Neural progenitor cell (in vitro differentiated cells): ENCODE data around the gene DHRS4. TPM values are rescaled to one million over a fixed set of nuclear protein-coding genes. Genes with fewer than 3 reads are reported as not detected.
"Not testable (repeated sequence)": the region's sequence is repeated elsewhere in the genome, so short reads cannot be mapped to it uniquely, and the experiment has no call there.

ENCODE experiments used
- DNase-seq: peaks from one replicate; pipeline ENCODE4 v3.0.0-alpha.2; 2016; ENCODE audit warnings: low spot score
- H2AFZ ChIP-seq: fragments of 200-600 bp; sonication (generic); replicated peaks from 2 replicates; pipeline ENCODE4 v1.6.1; 2016; ENCODE audit warnings: antibody characterized with exemption
- H3F3A ChIP-seq: fragments of 200-600 bp; sonication (generic); 2 replicates; pipeline ENCODE4 v1.6.1; 2016; ENCODE audit warnings: antibody characterized with exemption, low read depth
- H3K27ac ChIP-seq: fragments of 200-600 bp; sonication (generic); 2 replicates; pipeline ENCODE4 v1.5.1; 2016; ENCODE audit warnings: mild to moderate bottlenecking
- H3K27me3 ChIP-seq: fragments of 200-600 bp; sonication (generic); 2 replicates; pipeline ENCODE4 v1.6.1; 2016; ENCODE audit warnings: mild to moderate bottlenecking, moderate library complexity
- H3K36me3 ChIP-seq: fragments of 200-600 bp; sonication (generic); 2 replicates; pipeline ENCODE4 v1.5.1; 2016
- H3K4me1 ChIP-seq: fragments of 200-600 bp; sonication (generic); 2 replicates; pipeline ENCODE4 v1.6.1; 2016; ENCODE audit warnings: mixed run types
- H3K4me2 ChIP-seq: fragments of 200-600 bp; sonication (generic); 2 replicates; pipeline ENCODE4 v1.6.1; 2016
- H3K4me3 ChIP-seq: fragments of 200-600 bp; sonication (generic); 2 replicates; pipeline ENCODE4 v1.5.1; 2016
- H3K79me2 ChIP-seq: fragments of 200-600 bp; sonication (generic); 2 replicates; pipeline ENCODE4 v1.6.1; 2016; ENCODE audit warnings: low read depth
- H3K9ac ChIP-seq: fragments of 200-600 bp; sonication (generic); 2 replicates; pipeline ENCODE4 v1.6.1; 2016
- H3K9me3 ChIP-seq: fragments of 200-600 bp; sonication (generic); 2 replicates; pipeline ENCODE4 v1.5.1; 2016; ENCODE audit warnings: low read depth
- H4K20me1 ChIP-seq: fragments of 200-600 bp; sonication (generic); 2 replicates; pipeline ENCODE4 v1.6.1; 2016; ENCODE audit warnings: low read depth
- H3K27ac Mint-ChIP-seq: 3 replicates; pipeline ENCODE4 v1.8.0; 2021; ENCODE audit warnings: mixed read lengths
- H3K27me3 Mint-ChIP-seq: 2 replicates; pipeline ENCODE4 v1.8.0; 2022; ENCODE audit warnings: low read depth, mild to moderate bottlenecking, inconsistent platforms, moderate library complexity, mixed read lengths; ENCODE audit not compliant: insufficient read depth
- H3K36me3 Mint-ChIP-seq: 3 replicates; pipeline ENCODE4 v1.8.0; 2021; ENCODE audit warnings: mixed read lengths
- H3K4me1 Mint-ChIP-seq: 3 replicates; pipeline ENCODE4 v1.8.0; 2021; ENCODE audit warnings: mixed read lengths
- H3K4me3 Mint-ChIP-seq: 3 replicates; pipeline ENCODE4 v1.8.0; 2021; ENCODE audit warnings: mild to moderate bottlenecking, moderate library complexity, mixed read lengths
- H3K9me3 Mint-ChIP-seq: 3 replicates; pipeline ENCODE4 v1.8.0; 2020; ENCODE audit warnings: mixed read lengths
- EZH2 ChIP-seq: fragments of 200-600 bp; sonication (generic); IDR thresholded peaks from 2 replicates; pipeline ENCODE4 v1.6.1; 2017; ENCODE audit warnings: antibody characterized with exemption, mild to moderate bottlenecking, moderate library complexity
- EZH2phosphoT487 ChIP-seq: fragments of 200-600 bp; sonication (generic); IDR thresholded peaks from 2 replicates; pipeline ENCODE4 v1.6.1; 2017; ENCODE audit warnings: antibody characterized with exemption
- total RNA-seq: library from RNA; depleted of rRNA; stranded (reverse); fragments of >200 nt; gene quantifications from 2 replicates; pipeline ENCODE4 v1.2.3, GENCODE V29; 2015; ENCODE audit warnings: low replicate concordance
- TF ChIP-seq, protein P1 (sequence below): fragments of 200-600 bp; sonication (generic); IDR thresholded peaks from 2 replicates; pipeline ENCODE4 v1.5.1; 2017; ENCODE audit warnings: antibody characterized with exemption, mild to moderate bottlenecking

DHRS4 gene
- total RNA-seq, 1 donor from 2014 or later = 18.6 TPM

DNA sequence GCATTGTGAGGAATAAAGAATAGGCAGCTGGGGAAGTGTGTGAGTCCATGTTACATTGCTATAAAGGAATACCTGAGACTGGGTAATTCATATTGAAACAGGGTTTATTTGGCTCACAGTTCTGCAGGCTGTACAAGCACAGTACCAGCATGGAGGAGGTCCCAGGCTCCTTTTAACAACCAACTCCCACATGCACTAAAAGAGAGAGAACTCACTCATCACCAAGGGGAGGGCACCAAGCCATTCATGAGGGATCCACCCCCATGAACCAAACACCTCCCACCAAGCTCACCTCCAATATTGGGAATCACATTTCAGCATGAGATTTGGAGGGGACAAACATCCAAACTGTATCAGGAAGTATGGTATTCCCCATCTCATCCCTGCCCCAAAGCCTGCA is 11.9 kb upstream of the DHRS4 start:
- H3K9me3 Mint-ChIP-seq = peaks cover 18% of the 10 kb centered on the region
- H3K9ac ChIP-seq = no peak overlapping the region
- no peaks in the 10 kb centered on the region for H4K20me1 ChIP-seq
- H3K27me3 ChIP-seq = no peaks in the 10 kb centered on the region
- H3K27me3 Mint-ChIP-seq = peaks cover 3% of the 10 kb centered on the region
- no peak for DNase-seq
- no peaks in the 10 kb centered on the region for H3K9me3 ChIP-seq
- H3K4me1 Mint-ChIP-seq = peaks cover 3% of the 10 kb centered on the region
- H3K36me3 Mint-ChIP-seq = peaks cover 9% of the 10 kb centered on the region
- no peaks in the 10 kb centered on the region for H3K36me3 ChIP-seq
- H3F3A ChIP-seq = no peaks in the 10 kb centered on the region
- no peak overlapping the region for H3K4me3 ChIP-seq
- H3K27ac ChIP-seq = no peak overlapping the region
- TF ChIP-seq EZH2phosphoT487 (no peak), EZH2 (no peak)
- TF ChIP-seq, protein P1, sequence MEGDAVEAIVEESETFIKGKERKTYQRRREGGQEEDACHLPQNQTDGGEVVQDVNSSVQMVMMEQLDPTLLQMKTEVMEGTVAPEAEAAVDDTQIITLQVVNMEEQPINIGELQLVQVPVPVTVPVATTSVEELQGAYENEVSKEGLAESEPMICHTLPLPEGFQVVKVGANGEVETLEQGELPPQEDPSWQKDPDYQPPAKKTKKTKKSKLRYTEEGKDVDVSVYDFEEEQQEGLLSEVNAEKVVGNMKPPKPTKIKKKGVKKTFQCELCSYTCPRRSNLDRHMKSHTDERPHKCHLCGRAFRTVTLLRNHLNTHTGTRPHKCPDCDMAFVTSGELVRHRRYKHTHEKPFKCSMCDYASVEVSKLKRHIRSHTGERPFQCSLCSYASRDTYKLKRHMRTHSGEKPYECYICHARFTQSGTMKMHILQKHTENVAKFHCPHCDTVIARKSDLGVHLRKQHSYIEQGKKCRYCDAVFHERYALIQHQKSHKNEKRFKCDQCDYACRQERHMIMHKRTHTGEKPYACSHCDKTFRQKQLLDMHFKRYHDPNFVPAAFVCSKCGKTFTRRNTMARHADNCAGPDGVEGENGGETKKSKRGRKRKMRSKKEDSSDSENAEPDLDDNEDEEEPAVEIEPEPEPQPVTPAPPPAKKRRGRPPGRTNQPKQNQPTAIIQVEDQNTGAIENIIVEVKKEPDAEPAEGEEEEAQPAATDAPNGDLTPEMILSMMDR = no peak
- H3K4me2 ChIP-seq = no peak overlapping the region
- H3K4me1 ChIP-seq = no peaks in the 10 kb centered on the region
- no peak overlapping the region for H2AFZ ChIP-seq
- H3K79me2 ChIP-seq = no peaks in the 10 kb centered on the region
- H3K4me3 Mint-ChIP-seq = no peak overlapping the region
- H3K27ac Mint-ChIP-seq = no peak overlapping the region

DNA sequence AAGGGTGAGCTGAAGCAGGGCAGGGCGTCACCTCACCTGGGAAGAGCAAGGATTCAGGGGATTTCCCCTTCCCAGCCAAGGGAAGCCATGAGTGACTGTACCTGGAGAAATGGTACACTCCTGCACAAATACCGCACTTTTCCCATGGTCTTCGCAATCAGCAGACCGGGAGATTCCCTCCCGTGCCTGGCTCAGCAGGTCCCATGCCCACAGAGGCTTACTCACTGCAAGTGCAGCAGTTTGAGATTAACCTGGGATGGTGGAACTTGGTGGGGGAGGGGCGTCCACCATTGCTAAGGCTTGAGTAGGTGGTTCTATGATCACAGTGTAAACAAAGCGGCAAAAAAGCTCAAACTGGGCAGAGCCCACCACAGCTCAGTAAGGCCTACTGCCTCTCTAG is 11.0 kb upstream of the DHRS4 start:
- peaks cover 9% of the 10 kb centered on the region for H3K36me3 Mint-ChIP-seq
- no peaks in the 10 kb centered on the region for H3K27me3 ChIP-seq
- no peaks in the 10 kb centered on the region for H3K4me1 ChIP-seq
- no peak for TF ChIP-seq EZH2phosphoT487
- TF ChIP-seq, protein P1 = no peak
- TF ChIP-seq EZH2 = no peak
- no peak overlapping the region for H2AFZ ChIP-seq
- H3K4me3 ChIP-seq = no peak overlapping the region
- H3K79me2 ChIP-seq = no peaks in the 10 kb centered on the region
- H3K9me3 Mint-ChIP-seq = peaks cover 20% of the 10 kb centered on the region
- DNase-seq = no peak
- no peaks in the 10 kb centered on the region for H3F3A ChIP-seq
- no peak overlapping the region for H3K4me3 Mint-ChIP-seq
- H3K27ac Mint-ChIP-seq = no peak overlapping the region
- H3K9me3 ChIP-seq = no peaks in the 10 kb centered on the region
- no peaks in the 10 kb centered on the region for H3K36me3 ChIP-seq
- no peak overlapping the region for H3K27ac ChIP-seq
- no peak overlapping the region for H3K4me2 ChIP-seq
- H3K9ac ChIP-seq = no peak overlapping the region
- H4K20me1 ChIP-seq = no peaks in the 10 kb centered on the region
- peaks cover 3% of the 10 kb centered on the region for H3K27me3 Mint-ChIP-seq
- peaks cover 3% of the 10 kb centered on the region for H3K4me1 Mint-ChIP-seq

DNA sequence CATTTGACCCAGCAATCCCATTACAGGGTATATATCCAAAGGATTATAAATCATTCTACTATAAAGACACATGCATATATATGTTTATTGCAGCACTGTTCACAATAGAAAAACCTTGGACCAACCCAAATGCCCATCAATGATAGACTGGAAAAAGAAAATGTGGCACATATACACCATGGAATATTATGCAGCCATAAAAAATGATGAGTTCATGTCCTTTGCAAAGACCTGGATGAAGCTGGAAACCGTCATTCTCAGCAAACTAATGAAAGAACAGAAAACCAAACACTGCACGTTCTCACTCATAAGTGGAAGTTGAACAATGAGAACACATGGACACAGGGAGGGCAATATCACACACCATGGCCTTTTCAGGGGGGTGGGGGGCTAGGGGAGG is 4.5 kb upstream of the DHRS4 start:
- not testable (repeated sequence) for H3K4me3 Mint-ChIP-seq, H3K27ac ChIP-seq, H4K20me1 ChIP-seq, H3K36me3 ChIP-seq, H3K9ac ChIP-seq, H3F3A ChIP-seq, H3K27me3 ChIP-seq, H3K36me3 Mint-ChIP-seq, H3K27me3 Mint-ChIP-seq, H3K9me3 ChIP-seq, H3K4me2 ChIP-seq, H3K4me1 ChIP-seq, H3K4me3 ChIP-seq, DNase-seq, H3K27ac Mint-ChIP-seq, H2AFZ ChIP-seq, H3K79me2 ChIP-seq
- Mint-ChIP-seq H3K4me1 (peaks cover 17% of the 10 kb centered on the region), H3K9me3 (peaks cover 40% of the 10 kb centered on the region)

DNA sequence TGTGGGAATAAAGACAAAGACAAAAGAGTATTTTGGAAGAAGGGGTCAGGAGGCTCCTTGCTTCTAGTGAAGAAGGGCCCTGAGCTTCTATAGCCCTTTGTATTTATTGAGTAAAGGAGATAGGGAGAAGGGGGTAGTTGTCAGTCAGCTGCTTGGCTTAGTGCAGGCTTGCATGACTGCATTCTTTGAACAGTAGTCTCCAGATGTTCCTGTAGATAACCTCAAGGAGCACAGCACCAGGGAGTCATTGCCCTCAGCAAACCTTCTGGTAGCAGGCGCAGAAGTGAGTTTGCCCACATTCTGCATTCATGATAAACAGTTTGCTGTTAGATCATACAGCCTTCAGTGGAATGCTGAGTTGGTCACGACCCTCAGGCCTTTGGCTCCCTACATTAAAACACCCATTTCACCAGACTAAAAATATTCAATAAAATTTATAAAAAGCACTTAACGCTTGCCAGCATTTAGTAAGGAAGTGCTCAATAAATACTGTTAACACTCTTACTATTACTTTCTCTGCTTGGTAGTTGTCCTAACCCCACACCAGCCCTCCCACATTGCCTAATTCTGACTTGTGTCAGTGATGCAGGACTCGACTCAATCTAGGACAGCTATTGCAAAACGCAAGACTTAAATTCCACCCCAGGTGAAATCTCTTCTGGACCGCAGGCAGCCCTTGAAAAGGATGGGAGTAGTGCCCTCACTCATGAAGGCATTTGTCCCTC is 3.0 kb upstream of the DHRS4 start:
- Mint-ChIP-seq H3K4me3 (no peak overlapping the region), H3K27me3 (peaks cover 5% of the 10 kb centered on the region), H3K27ac (no peak overlapping the region), H3K4me1 (peaks cover 21% of the 10 kb centered on the region), H3K9me3 (peaks cover 36% of the 10 kb centered on the region), H3K36me3 (peaks cover 6% of the 10 kb centered on the region)
- H3K36me3 ChIP-seq = no peaks in the 10 kb centered on the region
- no peaks in the 10 kb centered on the region for H4K20me1 ChIP-seq
- no peak overlapping the region for H3K9ac ChIP-seq
- DNase-seq = no peak
- no peak overlapping the region for H3K27ac ChIP-seq
- H3K4me3 ChIP-seq = no peak overlapping the region
- no peaks in the 10 kb centered on the region for H3F3A ChIP-seq
- no peaks in the 10 kb centered on the region for H3K27me3 ChIP-seq
- peaks cover 9% of the 10 kb centered on the region for H3K79me2 ChIP-seq
- TF ChIP-seq EZH2 = no peak
- no peak overlapping the region for H3K4me2 ChIP-seq
- peaks cover 3% of the 10 kb centered on the region for H3K4me1 ChIP-seq
- H2AFZ ChIP-seq = no peak overlapping the region
- H3K9me3 ChIP-seq = no peaks in the 10 kb centered on the region

DNA sequence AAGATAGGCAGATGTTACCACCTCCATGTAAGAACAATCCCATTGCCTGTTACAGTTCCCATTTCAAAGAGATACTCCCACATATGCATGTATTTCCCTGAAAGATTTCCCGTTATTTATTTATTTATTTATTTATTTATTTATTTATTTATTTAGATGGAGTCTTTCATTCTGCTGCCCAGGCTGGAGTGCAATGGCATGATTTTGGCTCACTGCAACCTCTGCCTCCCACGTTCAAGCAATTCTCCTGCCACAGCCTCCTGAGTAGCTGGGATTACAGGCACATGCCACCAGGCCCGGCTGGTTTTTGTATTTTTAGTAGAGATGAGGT is 2.5 kb upstream of the DHRS4 start:
- Mint-ChIP-seq H3K4me1 (peaks cover 21% of the 10 kb centered on the region), H3K9me3 (peaks cover 31% of the 10 kb centered on the region)
- H3K27me3 ChIP-seq, H3K9ac ChIP-seq, H3K4me2 ChIP-seq, H3K4me3 Mint-ChIP-seq, H3K9me3 ChIP-seq, H3K27me3 Mint-ChIP-seq, H3K4me3 ChIP-seq, H3K4me1 ChIP-seq, H3K36me3 ChIP-seq, H3K27ac Mint-ChIP-seq, DNase-seq, H3K36me3 Mint-ChIP-seq, H4K20me1 ChIP-seq, H2AFZ ChIP-seq, H3K27ac ChIP-seq, H3K79me2 ChIP-seq, H3F3A ChIP-seq: not testable (repeated sequence)
